ENCODE data around the gene RACK1. TPM values are rescaled to one million over a fixed set of nuclear protein-coding genes. Genes with fewer than 3 reads are reported as not detected.

RACK1 gene
- total RNA-seq, 1 donor from 2014 or later: 1,656 TPM

DNA sequence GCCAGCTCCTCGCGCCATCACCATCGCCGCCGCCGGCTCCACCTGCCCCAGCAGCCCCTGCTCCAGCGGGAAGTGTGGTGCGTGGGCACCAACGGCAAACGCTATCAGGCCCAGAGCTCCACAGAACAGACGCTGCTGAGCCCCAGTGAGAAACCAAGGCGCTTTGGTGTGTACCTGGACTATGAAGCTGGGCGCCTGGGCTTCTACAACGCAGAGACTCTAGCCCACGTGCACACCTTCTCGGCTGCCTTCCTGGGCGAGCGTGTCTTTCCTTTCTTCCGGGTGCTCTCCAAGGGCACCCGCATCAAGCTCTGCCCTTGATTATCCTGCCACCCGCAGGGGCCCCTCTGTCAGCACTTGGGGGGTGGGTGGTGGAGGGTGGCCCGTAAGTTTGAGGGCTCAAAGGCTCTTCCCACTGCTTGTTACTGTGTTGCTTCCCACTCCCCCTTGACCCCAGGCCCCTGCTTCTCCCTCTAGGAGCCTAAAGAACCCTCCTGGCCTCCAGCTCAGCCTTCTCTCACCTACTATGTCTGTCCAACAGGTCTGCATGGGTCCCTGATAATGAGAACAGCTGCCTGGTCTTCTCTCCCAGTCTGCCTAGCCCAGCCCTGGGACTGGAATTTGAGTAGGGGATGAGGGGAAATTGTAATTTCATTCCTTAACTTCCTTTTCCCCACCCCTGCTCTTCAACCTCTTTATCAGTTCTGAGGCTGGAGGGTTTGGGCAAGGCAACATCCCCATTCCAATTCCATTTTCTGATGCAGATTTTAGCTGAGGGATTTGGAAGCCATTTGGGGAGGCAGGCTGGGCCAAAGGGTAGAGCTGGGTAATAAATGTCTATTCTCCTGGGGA lies 9.0 kb downstream of the RACK1 start:
- Histone ChIP-seq H3K4me3 (ENCODE audit: insufficient read depth, low read depth, low read length) (no peak overlapping the region), H3K27me3 (ENCODE audit: insufficient read depth, low read length) (no peaks in the 10 kb centered on the region), H3K79me2 (ENCODE audit: insufficient read depth, low read length) (peaks cover 29% of the 10 kb centered on the region), H3K9ac (ENCODE audit: low read length) (no peak overlapping the region), H3K4me1 (ENCODE audit: insufficient read depth, low read length) (peaks cover 10% of the 10 kb centered on the region), H2AFZ (ENCODE audit: low read depth, low read length) (no peak overlapping the region), H3K9me3 (ENCODE audit: insufficient read depth, low read depth, low read length) (no peaks in the 10 kb centered on the region), H4K20me1 (ENCODE audit: insufficient read depth, low read length) (peaks cover 75% of the 10 kb centered on the region), H3K27ac (ENCODE audit: low read depth, low read length) (no peak overlapping the region), H3K36me3 (ENCODE audit: insufficient read depth, low read length) (peaks cover 56% of the 10 kb centered on the region), H3K4me2 (ENCODE audit: low read length) (no peak overlapping the region)
- Mint-ChIP-seq H3K36me3 (ENCODE audit: low read depth, unreplicated experiment) (peaks cover 33% of the 10 kb centered on the region), H3K4me3 (ENCODE audit: unreplicated experiment) (no peak overlapping the region), H3K27me3 (ENCODE audit: low read depth, unreplicated experiment) (no peaks in the 10 kb centered on the region), H3K27ac (ENCODE audit: unreplicated experiment) (peak overlapping the region; percentile 72), H3K9me3 (ENCODE audit: unreplicated experiment) (no peaks in the 10 kb centered on the region), H3K4me1 (ENCODE audit: low read depth, unreplicated experiment) (peaks cover 16% of the 10 kb centered on the region)
- TF ChIP-seq, protein P1, sequence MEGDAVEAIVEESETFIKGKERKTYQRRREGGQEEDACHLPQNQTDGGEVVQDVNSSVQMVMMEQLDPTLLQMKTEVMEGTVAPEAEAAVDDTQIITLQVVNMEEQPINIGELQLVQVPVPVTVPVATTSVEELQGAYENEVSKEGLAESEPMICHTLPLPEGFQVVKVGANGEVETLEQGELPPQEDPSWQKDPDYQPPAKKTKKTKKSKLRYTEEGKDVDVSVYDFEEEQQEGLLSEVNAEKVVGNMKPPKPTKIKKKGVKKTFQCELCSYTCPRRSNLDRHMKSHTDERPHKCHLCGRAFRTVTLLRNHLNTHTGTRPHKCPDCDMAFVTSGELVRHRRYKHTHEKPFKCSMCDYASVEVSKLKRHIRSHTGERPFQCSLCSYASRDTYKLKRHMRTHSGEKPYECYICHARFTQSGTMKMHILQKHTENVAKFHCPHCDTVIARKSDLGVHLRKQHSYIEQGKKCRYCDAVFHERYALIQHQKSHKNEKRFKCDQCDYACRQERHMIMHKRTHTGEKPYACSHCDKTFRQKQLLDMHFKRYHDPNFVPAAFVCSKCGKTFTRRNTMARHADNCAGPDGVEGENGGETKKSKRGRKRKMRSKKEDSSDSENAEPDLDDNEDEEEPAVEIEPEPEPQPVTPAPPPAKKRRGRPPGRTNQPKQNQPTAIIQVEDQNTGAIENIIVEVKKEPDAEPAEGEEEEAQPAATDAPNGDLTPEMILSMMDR (IDR thresholded peaks at IDR 0.05; ENCODE audit: insufficient read depth, low read depth, low read length): no peak
- DNase-seq (ENCODE audit: low read depth) (no peak), FAIRE-seq (no peak)

DNA sequence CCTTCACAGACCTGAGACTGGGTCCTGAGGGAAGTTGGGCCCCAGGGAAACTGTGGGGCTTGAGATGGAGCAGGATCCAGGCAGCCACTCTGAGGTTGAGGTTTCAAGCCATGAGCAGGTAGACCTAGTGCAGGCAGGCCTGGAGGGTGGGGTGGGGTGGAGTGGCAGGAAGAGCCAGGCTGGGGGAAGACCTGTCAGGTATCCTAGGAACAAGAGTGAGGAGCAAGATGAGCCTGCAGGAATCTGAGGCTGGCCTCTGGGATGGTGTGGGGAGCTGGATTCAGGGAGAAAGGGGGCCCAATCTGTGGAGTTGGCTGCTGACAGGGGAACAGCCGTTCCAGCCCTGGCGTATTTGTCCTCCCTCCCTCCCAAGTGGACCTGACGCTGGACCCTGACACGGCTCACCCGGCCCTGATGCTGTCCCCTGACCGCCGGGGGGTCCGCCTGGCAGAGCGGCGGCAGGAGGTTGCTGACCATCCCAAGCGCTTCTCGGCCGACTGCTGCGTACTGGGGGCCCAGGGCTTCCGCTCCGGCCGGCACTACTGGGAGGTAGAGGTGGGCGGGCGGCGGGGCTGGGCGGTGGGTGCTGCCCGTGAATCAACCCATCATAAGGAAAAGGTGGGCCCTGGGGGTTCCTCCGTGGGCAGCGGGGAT lies 9.8 kb downstream of the RACK1 start:
- no peak overlapping the region for H2AFZ ChIP-seq (ENCODE audit: low read depth, low read length)
- no peak for FAIRE-seq
- no peak overlapping the region for H3K4me3 Mint-ChIP-seq (ENCODE audit: unreplicated experiment)
- H3K9me3 Mint-ChIP-seq (ENCODE audit: unreplicated experiment): no peaks in the 10 kb centered on the region
- peak overlapping the region; percentile 26 for H3K27ac Mint-ChIP-seq (ENCODE audit: unreplicated experiment)
- H3K79me2 ChIP-seq (ENCODE audit: insufficient read depth, low read length): peaks cover 28% of the 10 kb centered on the region
- no peak overlapping the region for H3K4me2 ChIP-seq (ENCODE audit: low read length)
- H3K4me1 ChIP-seq (ENCODE audit: insufficient read depth, low read length): peaks cover 5% of the 10 kb centered on the region
- no peaks in the 10 kb centered on the region for H3K27me3 ChIP-seq (ENCODE audit: insufficient read depth, low read length)
- H3K9me3 ChIP-seq (ENCODE audit: insufficient read depth, low read depth, low read length): no peaks in the 10 kb centered on the region
- DNase-seq (ENCODE audit: low read depth): no peak
- H3K36me3 Mint-ChIP-seq (ENCODE audit: low read depth, unreplicated experiment): peaks cover 29% of the 10 kb centered on the region
- H3K4me1 Mint-ChIP-seq (ENCODE audit: low read depth, unreplicated experiment): peaks cover 16% of the 10 kb centered on the region
- TF ChIP-seq, protein P1 (IDR thresholded peaks at IDR 0.05; ENCODE audit: insufficient read depth, low read depth, low read length): no peak
- TF ChIP-seq EZH2 (IDR thresholded peaks at IDR 0.05; ENCODE audit: insufficient read depth, low read length): no peak
- H4K20me1 ChIP-seq (ENCODE audit: insufficient read depth, low read length): peaks cover 75% of the 10 kb centered on the region
- H3K9ac ChIP-seq (ENCODE audit: low read length): no peak overlapping the region
- H3K36me3 ChIP-seq (ENCODE audit: insufficient read depth, low read length): peaks cover 52% of the 10 kb centered on the region
- no peak overlapping the region for H3K4me3 ChIP-seq (ENCODE audit: insufficient read depth, low read depth, low read length)
- H3K27ac ChIP-seq (ENCODE audit: low read depth, low read length): no peak overlapping the region
- H3K27me3 Mint-ChIP-seq (ENCODE audit: low read depth, unreplicated experiment): no peaks in the 10 kb centered on the region

All from astrocyte (in vitro differentiated cells and primary cell).